HG02870 (cell line): ENCODE data around the gene GHITM.
A peak's percentile ranks its signal among the peaks of the same experiment; 100 is the strongest.
"Not testable (repeated sequence)": the region's sequence is repeated elsewhere in the genome, so short reads cannot be mapped to it uniquely, and the experiment has no call there.

Experiments
- ATAC-seq: cut with Tn5 transposase; IDR thresholded peaks from one replicate; pipeline ENCODE4 v1.9.1; 2021; ENCODE audit warnings: mild to moderate bottlenecking, moderate library complexity; ENCODE audit not compliant: unreplicated experiment

GHITM gene

GRCh38 chr10:84147347-84147746, 8.0 kb downstream of the GHITM start:
- no peak for ATAC-seq

GRCh38 chr10:84148006-84148597, 8.8 kb downstream of the GHITM start:
- ATAC-seq, result peak; percentile 66

- ATAC-seq, result no peak
Measured at GRCh38 chr10:84149854-84150253, 10.5 kb downstream of the GHITM start.

- no peak for ATAC-seq
Measured at GRCh38 chr10:84152769-84153168, 13.5 kb downstream of the GHITM start.

- ATAC-seq, result no peak
Measured at GRCh38 chr10:84155521-84155920, 16.2 kb downstream of the GHITM start.

GRCh38 chr10:84156009-84156408, 16.7 kb downstream of the GHITM start:
- no peak for ATAC-seq

GRCh38 chr10:84156768-84157167, 17.5 kb downstream of the GHITM start:
- ATAC-seq, result peak; percentile 75

- ATAC-seq, result no peak
Measured at GRCh38 chr10:84158061-84158460, 18.8 kb downstream of the GHITM start.

- no peak for ATAC-seq
Measured at GRCh38 chr10:84158550-84158949, 19.2 kb downstream of the GHITM start.

GRCh38 chr10:84159076-84159685, 19.9 kb downstream of the GHITM start:
- no peak for ATAC-seq

GRCh38 chr10:84160663-84161362, 21.5 kb downstream of the GHITM start:
- no peak for ATAC-seq

- ATAC-seq, result no peak
Measured at GRCh38 chr10:84163996-84164395, 24.7 kb downstream of the GHITM start.

GRCh38 chr10:84164442-84164841, 25.1 kb downstream of the GHITM start:
- ATAC-seq, result no peak

- peak; percentile 53 for ATAC-seq
Measured at GRCh38 chr10:84166620-84167288, 27.4 kb downstream of the GHITM start.

GRCh38 chr10:84167289-84167653, 28.0 kb downstream of the GHITM start:
- not testable (repeated sequence) for ATAC-seq

GRCh38 chr10:84168382-84168781, 29.1 kb downstream of the GHITM start:
- not testable (repeated sequence) for ATAC-seq

- ATAC-seq, result not testable (repeated sequence)
Measured at GRCh38 chr10:84171237-84171636, 31.9 kb downstream of the GHITM start.

- ATAC-seq, result peak; percentile 33
Measured at GRCh38 chr10:84171700-84172466, 32.6 kb downstream of the GHITM start.

GRCh38 chr10:84172467-84173356, 33.4 kb downstream of the GHITM start:
- ATAC-seq, result peak; percentile 49

GRCh38 chr10:84173501-84173929, 34.2 kb downstream of the GHITM start, which contains the start of gene GPR15LG:
TSS of gene GPR15LG (plus strand) at chr10:84173801. CDS start at chr10:84173852, 51 bp downstream.
- ATAC-seq, result no peak
